Peyer's patch (tissue), 4 donors: ENCODE results near the gene HS2ST1.

Experiments used
- POLR2A ChIP-seq, 2 donors: fragments of 450-650 bp; IDR thresholded peaks; one replicate each; pipeline ENCODE4 v1.5.1; 2017; ENCODE audit warnings: antibody characterized with exemption in 2 of 2, mild to moderate bottlenecking in 2 of 2, moderate library complexity in 2 of 2
- TF ChIP-seq, protein P1 (sequence below), 6 experiments: fragments of 450-650 bp in 4 of 6; fragments of 200-600 bp in 2 of 6; sonication (generic) in 1 of 6; IDR thresholded peaks; one replicate each; pipeline ENCODE4 v1.5.1; 2017 to 2019; ENCODE audit warnings: antibody characterized with exemption in 6 of 6, mild to moderate bottlenecking in 3 of 6, moderate library complexity in 1 of 6

DNA sequence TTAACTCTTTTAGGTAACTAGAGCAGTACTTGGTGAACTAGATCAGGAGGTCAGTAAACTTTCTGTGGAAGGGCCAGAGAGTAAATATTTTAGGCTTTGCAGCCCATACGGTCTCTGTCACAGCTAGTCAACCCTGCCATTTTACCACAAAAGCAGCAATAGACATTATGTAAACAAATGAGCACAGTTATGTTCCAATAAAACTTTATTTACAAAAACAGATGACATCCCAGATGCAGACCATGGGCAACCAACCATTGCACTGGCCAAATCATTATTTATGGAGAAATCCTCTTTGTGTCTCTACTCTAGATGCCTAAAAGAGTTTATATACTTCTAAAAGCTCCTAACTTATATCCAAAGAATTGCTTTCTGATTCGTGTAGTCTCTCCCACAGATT lies 192.4 kb downstream of the HS2ST1 start:
- no peak for TF ChIP-seq POLR2A (IDR thresholded peaks at IDR 0.05)
- TF ChIP-seq, protein P1, sequence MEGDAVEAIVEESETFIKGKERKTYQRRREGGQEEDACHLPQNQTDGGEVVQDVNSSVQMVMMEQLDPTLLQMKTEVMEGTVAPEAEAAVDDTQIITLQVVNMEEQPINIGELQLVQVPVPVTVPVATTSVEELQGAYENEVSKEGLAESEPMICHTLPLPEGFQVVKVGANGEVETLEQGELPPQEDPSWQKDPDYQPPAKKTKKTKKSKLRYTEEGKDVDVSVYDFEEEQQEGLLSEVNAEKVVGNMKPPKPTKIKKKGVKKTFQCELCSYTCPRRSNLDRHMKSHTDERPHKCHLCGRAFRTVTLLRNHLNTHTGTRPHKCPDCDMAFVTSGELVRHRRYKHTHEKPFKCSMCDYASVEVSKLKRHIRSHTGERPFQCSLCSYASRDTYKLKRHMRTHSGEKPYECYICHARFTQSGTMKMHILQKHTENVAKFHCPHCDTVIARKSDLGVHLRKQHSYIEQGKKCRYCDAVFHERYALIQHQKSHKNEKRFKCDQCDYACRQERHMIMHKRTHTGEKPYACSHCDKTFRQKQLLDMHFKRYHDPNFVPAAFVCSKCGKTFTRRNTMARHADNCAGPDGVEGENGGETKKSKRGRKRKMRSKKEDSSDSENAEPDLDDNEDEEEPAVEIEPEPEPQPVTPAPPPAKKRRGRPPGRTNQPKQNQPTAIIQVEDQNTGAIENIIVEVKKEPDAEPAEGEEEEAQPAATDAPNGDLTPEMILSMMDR (IDR thresholded peaks at IDR 0.05): no peak
